GM23338 (cell line): Measurements from ENCODE around the gene GRM5. TPM values are rescaled to one million over a fixed set of nuclear protein-coding genes. Genes with fewer than 3 reads are reported as not detected.

Experiments
- ATAC-seq: fragments of 200-7000 bp; cut with Tn5 transposase; 3 replicates; pipeline ENCODE4 v1.9.1; 2020
- DNase-seq: peaks from one replicate; pipeline ENCODE4 v3.0.0-alpha.2; 2015; ENCODE audit warnings: low spot score
- H2AFZ ChIP-seq: fragments of 200-600 bp; sonication (generic); 2 replicates; pipeline ENCODE4 v1.8.0; 2016; ENCODE audit warnings: antibody characterized with exemption, mild to moderate bottlenecking, moderate library complexity
- H3F3A ChIP-seq: fragments of 200-600 bp; sonication (generic); replicated peaks from 2 replicates; pipeline ENCODE4 v1.8.0; 2017; ENCODE audit warnings: antibody characterized with exemption, mixed run types, low read depth
- H3K27ac ChIP-seq: fragments of 200-600 bp; sonication (generic); 2 replicates; pipeline ENCODE4 v1.6.1; 2016; ENCODE audit warnings: low read depth
- H3K27me3 ChIP-seq: fragments of 200-600 bp; sonication (generic); 2 replicates; pipeline ENCODE4 v1.8.0; 2016; ENCODE audit warnings: mild to moderate bottlenecking, mixed run types, moderate library complexity; ENCODE audit not compliant: insufficient read depth
- H3K36me3 ChIP-seq: fragments of 200-600 bp; sonication (generic); 2 replicates; pipeline ENCODE4 v1.8.0; 2016; ENCODE audit warnings: mild to moderate bottlenecking; ENCODE audit not compliant: insufficient read depth
- H3K4me1 ChIP-seq: fragments of 200-600 bp; sonication (generic); 2 replicates; pipeline ENCODE4 v1.8.0; 2016; ENCODE audit warnings: mild to moderate bottlenecking, moderate library complexity; ENCODE audit not compliant: insufficient read depth
- H3K4me2 ChIP-seq: fragments of 200-600 bp; sonication (generic); 2 replicates; pipeline ENCODE4 v1.7.1; 2017; ENCODE audit warnings: mixed run types
- H3K4me3 ChIP-seq: fragments of 200-600 bp; sonication (generic); 2 replicates; pipeline ENCODE4 v1.6.1; 2016; ENCODE audit warnings: mixed run types
- H3K79me2 ChIP-seq: fragments of 200-600 bp; sonication (generic); replicated peaks from 2 replicates; pipeline ENCODE4 v1.8.0; 2017; ENCODE audit warnings: mild to moderate bottlenecking; ENCODE audit not compliant: insufficient read depth
- H3K9me2 ChIP-seq: fragments of 200-600 bp; sonication (generic); 2 replicates; pipeline ENCODE4 v1.8.0; 2017; ENCODE audit not compliant: insufficient read depth
- H4K20me1 ChIP-seq: fragments of 200-600 bp; sonication (generic); replicated peaks from 2 replicates; pipeline ENCODE4 v1.8.0; 2017; ENCODE audit warnings: mild to moderate bottlenecking; ENCODE audit not compliant: insufficient read depth
- H3K27ac Mint-ChIP-seq: 2 replicates; pipeline ENCODE4 v1.8.0; 2020; ENCODE audit warnings: inconsistent platforms, mild to moderate bottlenecking, moderate library complexity, mixed read lengths
- H3K27me3 Mint-ChIP-seq: 3 replicates; pipeline ENCODE4 v1.8.0; 2022; ENCODE audit warnings: low read depth, mild to moderate bottlenecking, moderate library complexity, mixed read lengths, inconsistent platforms; ENCODE audit not compliant: insufficient read depth, poor library complexity
- H3K36me3 Mint-ChIP-seq: 3 replicates; pipeline ENCODE4 v1.8.0; 2021; ENCODE audit warnings: low read depth, mild to moderate bottlenecking, inconsistent platforms, moderate library complexity, mixed read lengths
- H3K4me1 Mint-ChIP-seq: 3 replicates; pipeline ENCODE4 v1.8.0; 2020; ENCODE audit warnings: mild to moderate bottlenecking, inconsistent platforms, mixed read lengths
- H3K4me3 Mint-ChIP-seq: 3 replicates; pipeline ENCODE4 v1.8.0; 2021; ENCODE audit warnings: moderate library complexity, mild to moderate bottlenecking, inconsistent platforms, mixed read lengths
- H3K9me3 Mint-ChIP-seq: 3 replicates; pipeline ENCODE4 v1.8.0; 2020; ENCODE audit warnings: moderate library complexity, mild to moderate bottlenecking, inconsistent platforms, mixed read lengths
- CREB1 ChIP-seq: fragments of 250-450 bp; sonication (Bioruptor Pico); IDR thresholded peaks from 2 replicates; pipeline ENCODE4 v1.5.0; 2020; ENCODE audit warnings: low read depth, mild to moderate bottlenecking, moderate library complexity
- EZH2phosphoT487 ChIP-seq: fragments of 200-600 bp; sonication (generic); IDR thresholded peaks from one replicate; pipeline ENCODE4 v1.8.1; 2018; ENCODE audit warnings: antibody characterized with exemption; ENCODE audit not compliant: unreplicated experiment
- JUNB ChIP-seq: IDR thresholded peaks from one replicate; pipeline ENCODE4 v1.6.1; 2016; ENCODE audit warnings: antibody characterized with exemption; ENCODE audit not compliant: unreplicated experiment
- NANOG ChIP-seq: IDR thresholded peaks from 2 replicates; pipeline ENCODE4 v1.6.1; 2016; ENCODE audit warnings: antibody characterized with exemption, borderline replicate concordance
- STAT1 ChIP-seq: IDR thresholded peaks from one replicate; pipeline ENCODE4 v1.6.1; 2016; ENCODE audit warnings: antibody characterized with exemption; ENCODE audit not compliant: unreplicated experiment
- ZNF114 ChIP-seq: fragments of 250-450 bp; sonication (Bioruptor Pico); IDR thresholded peaks from 2 replicates; pipeline ENCODE4 v1.5.0; 2020; ENCODE audit warnings: mild to moderate bottlenecking, moderate library complexity
- ZNF331 ChIP-seq: fragments of 250-450 bp; sonication (Bioruptor Pico); IDR thresholded peaks from 2 replicates; pipeline ENCODE4 v1.5.0; 2020; ENCODE audit warnings: low read depth, mild to moderate bottlenecking, moderate library complexity
- polyA plus RNA-seq: library from polyadenylated mRNA; unstranded; fragments of >200 nt; fragmentation: Nextera tagmentation; extraction: Ambion mirVana; gene quantifications from 2 replicates; pipeline ENCODE4 v1.2.1, GENCODE V29; 2016
- total RNA-seq: library from RNA; depleted of rRNA; stranded (reverse); fragments of >200 nt; shearing (Covaris generic); gene quantifications from 2 replicates; pipeline ENCODE4 v1.2.3, GENCODE V29; 2014
- TF ChIP-seq, protein P1 (sequence below): fragments of 250-450 bp; sonication (Bioruptor Pico); IDR thresholded peaks from 2 replicates; pipeline ENCODE4 v1.5.0; 2020; ENCODE audit warnings: mild to moderate bottlenecking, moderate library complexity
- TF ChIP-seq, protein P2 (sequence below): IDR thresholded peaks from one replicate; pipeline ENCODE4 v1.6.1; 2018; ENCODE audit warnings: antibody characterized with exemption; ENCODE audit not compliant: unreplicated experiment

Gene GRM5
- total and polyA plus RNA-seq, 2 experiments from 2014 or later = 0.23 to 0.45 TPM

DNA sequence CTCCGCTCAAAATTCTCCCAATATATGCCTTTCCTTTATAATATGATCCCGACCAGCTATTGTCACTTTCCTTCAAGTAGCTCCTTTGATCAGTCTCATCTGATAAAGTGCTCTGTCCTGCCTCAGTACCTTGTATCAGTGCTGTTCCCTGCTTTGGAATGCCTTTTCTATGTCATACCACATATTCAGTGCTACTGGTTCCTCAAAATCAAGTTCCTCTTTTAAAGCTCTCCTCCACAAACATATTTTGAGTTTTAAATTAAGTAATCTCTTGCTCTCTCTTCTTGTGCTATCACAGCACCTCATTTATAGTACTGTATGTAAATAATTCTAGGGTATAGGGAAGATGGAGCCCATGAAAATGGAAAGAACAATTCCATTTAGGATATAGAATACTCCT lies 591.1 kb downstream of the GRM5 start:
- no peaks in the 10 kb centered on the region for H3K79me2 ChIP-seq
- no peaks in the 10 kb centered on the region for H3F3A ChIP-seq
- no peaks in the 10 kb centered on the region for H3K9me2 ChIP-seq
- H3K27ac ChIP-seq = no peak overlapping the region
- peaks cover 3% of the 10 kb centered on the region; the same call in 1 of the 2 replicates for H3K4me1 ChIP-seq
- H3K36me3 Mint-ChIP-seq = no peaks in the 10 kb centered on the region
- TF ChIP-seq, protein P1, sequence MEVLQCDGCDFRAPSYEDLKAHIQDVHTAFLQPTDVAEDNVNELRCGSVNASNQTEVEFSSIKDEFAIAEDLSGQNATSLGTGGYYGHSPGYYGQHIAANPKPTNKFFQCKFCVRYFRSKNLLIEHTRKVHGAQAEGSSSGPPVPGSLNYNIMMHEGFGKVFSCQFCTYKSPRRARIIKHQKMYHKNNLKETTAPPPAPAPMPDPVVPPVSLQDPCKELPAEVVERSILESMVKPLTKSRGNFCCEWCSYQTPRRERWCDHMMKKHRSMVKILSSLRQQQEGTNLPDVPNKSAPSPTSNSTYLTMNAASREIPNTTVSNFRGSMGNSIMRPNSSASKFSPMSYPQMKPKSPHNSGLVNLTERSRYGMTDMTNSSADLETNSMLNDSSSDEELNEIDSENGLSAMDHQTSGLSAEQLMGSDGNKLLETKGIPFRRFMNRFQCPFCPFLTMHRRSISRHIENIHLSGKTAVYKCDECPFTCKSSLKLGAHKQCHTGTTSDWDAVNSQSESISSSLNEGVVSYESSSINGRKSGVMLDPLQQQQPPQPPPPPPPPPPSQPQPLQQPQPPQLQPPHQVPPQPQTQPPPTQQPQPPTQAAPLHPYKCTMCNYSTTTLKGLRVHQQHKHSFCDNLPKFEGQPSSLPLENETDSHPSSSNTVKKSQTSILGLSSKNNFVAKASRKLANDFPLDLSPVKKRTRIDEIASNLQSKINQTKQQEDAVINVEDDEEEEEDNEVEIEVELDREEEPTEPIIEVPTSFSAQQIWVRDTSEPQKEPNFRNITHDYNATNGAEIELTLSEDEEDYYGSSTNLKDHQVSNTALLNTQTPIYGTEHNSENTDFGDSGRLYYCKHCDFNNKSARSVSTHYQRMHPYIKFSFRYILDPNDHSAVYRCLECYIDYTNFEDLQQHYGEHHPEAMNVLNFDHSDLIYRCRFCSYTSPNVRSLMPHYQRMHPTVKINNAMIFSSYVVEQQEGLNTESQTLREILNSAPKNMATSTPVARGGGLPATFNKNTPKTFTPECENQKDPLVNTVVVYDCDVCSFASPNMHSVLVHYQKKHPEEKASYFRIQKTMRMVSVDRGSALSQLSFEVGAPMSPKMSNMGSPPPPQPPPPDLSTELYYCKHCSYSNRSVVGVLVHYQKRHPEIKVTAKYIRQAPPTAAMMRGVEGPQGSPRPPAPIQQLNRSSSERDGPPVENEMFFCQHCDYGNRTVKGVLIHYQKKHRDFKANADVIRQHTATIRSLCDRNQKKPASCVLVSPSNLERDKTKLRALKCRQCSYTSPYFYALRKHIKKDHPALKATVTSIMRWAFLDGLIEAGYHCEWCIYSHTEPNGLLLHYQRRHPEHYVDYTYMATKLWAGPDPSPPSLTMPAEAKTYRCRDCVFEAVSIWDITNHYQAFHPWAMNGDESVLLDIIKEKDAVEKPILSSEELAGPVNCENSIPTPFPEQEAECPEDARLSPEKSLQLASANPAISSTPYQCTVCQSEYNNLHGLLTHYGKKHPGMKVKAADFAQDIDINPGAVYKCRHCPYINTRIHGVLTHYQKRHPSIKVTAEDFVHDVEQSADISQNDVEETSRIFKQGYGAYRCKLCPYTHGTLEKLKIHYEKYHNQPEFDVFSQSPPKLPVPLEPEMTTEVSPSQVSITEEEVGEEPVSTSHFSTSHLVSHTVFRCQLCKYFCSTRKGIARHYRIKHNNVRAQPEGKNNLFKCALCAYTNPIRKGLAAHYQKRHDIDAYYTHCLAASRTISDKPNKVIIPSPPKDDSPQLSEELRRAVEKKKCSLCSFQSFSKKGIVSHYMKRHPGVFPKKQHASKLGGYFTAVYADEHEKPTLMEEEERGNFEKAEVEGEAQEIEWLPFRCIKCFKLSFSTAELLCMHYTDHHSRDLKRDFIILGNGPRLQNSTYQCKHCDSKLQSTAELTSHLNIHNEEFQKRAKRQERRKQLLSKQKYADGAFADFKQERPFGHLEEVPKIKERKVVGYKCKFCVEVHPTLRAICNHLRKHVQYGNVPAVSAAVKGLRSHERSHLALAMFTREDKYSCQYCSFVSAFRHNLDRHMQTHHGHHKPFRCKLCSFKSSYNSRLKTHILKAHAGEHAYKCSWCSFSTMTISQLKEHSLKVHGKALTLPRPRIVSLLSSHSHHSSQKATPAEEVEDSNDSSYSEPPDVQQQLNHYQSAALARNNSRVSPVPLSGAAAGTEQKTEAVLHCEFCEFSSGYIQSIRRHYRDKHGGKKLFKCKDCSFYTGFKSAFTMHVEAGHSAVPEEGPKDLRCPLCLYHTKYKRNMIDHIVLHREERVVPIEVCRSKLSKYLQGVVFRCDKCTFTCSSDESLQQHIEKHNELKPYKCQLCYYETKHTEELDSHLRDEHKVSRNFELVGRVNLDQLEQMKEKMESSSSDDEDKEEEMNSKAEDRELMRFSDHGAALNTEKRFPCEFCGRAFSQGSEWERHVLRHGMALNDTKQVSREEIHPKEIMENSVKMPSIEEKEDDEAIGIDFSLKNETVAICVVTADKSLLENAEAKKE = no peak
- TF ChIP-seq ZNF331 (CRISPR knock-in tag) = no peak
- no peak for TF ChIP-seq JUNB
- TF ChIP-seq EZH2phosphoT487 = no peak
- no peak for TF ChIP-seq CREB1 (CRISPR knock-in tag)
- TF ChIP-seq ZNF114 = no peak
- TF ChIP-seq, protein P2, sequence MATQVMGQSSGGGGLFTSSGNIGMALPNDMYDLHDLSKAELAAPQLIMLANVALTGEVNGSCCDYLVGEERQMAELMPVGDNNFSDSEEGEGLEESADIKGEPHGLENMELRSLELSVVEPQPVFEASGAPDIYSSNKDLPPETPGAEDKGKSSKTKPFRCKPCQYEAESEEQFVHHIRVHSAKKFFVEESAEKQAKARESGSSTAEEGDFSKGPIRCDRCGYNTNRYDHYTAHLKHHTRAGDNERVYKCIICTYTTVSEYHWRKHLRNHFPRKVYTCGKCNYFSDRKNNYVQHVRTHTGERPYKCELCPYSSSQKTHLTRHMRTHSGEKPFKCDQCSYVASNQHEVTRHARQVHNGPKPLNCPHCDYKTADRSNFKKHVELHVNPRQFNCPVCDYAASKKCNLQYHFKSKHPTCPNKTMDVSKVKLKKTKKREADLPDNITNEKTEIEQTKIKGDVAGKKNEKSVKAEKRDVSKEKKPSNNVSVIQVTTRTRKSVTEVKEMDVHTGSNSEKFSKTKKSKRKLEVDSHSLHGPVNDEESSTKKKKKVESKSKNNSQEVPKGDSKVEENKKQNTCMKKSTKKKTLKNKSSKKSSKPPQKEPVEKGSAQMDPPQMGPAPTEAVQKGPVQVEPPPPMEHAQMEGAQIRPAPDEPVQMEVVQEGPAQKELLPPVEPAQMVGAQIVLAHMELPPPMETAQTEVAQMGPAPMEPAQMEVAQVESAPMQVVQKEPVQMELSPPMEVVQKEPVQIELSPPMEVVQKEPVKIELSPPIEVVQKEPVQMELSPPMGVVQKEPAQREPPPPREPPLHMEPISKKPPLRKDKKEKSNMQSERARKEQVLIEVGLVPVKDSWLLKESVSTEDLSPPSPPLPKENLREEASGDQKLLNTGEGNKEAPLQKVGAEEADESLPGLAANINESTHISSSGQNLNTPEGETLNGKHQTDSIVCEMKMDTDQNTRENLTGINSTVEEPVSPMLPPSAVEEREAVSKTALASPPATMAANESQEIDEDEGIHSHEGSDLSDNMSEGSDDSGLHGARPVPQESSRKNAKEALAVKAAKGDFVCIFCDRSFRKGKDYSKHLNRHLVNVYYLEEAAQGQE = no peak
- no peak for TF ChIP-seq STAT1
- TF ChIP-seq NANOG = no peak
- H3K4me3 ChIP-seq = no peak overlapping the region
- H3K4me2 ChIP-seq = no peak overlapping the region
- no peaks in the 10 kb centered on the region for H3K9me3 Mint-ChIP-seq
- no peak overlapping the region for H3K27ac Mint-ChIP-seq
- no peaks in the 10 kb centered on the region for H3K36me3 ChIP-seq
- H3K27me3 ChIP-seq = no peaks in the 10 kb centered on the region
- ATAC-seq (no peak), DNase-seq (no peak)
- H3K27me3 Mint-ChIP-seq = no peaks in the 10 kb centered on the region
- peaks cover 2% of the 10 kb centered on the region; the same call in 1 of the 3 replicates for H3K4me1 Mint-ChIP-seq
- H2AFZ ChIP-seq = peak overlapping the region; percentile 63; the same call in 1 of the 2 replicates
- H4K20me1 ChIP-seq = no peaks in the 10 kb centered on the region
- H3K4me3 Mint-ChIP-seq = no peak overlapping the region
